GM18907 (cell line): ENCODE data around the gene HYAL2.

ENCODE experiments used
- ATAC-seq: cut with Tn5 transposase; IDR thresholded peaks from one replicate; pipeline ENCODE4 v1.9.1; 2021; ENCODE audit warnings: mild to moderate bottlenecking, moderate library complexity; ENCODE audit not compliant: unreplicated experiment

Gene HYAL2

DNA sequence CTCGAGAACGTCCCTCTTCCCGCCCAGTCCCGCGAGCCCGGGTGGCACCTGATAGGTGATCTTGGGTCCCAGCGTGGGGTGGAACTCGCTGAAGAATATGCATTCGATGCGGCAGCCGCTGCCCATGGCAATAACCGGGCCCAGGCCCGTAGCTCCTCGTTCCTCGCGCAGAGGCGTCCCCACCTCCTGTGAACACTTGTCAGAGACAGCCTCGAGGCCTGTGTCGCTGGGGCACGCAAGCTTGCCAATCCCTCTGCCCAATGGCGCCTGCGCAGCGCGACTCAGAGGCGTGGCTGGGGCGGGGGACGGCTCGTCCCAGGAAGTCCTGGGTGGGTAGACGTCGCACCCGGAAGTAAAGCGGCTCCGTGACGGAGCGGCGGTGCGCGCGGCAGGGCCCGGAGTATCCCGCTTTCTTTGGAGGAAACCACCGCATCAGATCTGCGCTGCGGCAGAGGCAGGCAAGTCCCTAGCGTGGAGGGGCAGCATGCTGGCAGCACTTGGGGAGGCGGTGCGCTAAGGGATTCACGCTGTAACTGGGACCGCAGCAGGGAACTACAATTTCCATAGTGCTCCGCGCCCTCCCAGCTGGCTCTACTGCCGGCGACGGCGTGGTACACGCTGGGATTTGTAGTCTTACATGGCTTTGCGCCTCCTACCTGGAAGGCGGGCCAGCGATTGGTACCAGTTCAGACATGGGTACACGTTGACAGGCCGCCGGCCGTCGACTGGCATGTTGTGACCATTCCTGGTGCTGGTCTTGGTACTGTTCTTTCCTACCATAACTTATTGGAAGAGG, 28.2 kb upstream of the HYAL2 start, which contains the start of the genes CYB561D2 and NPRL2:
Gene CYB561D2 (plus strand): TSS at position 336 of the 796 bp plus-strand sequence. CDS start 572 bp downstream, outside the sequence.
Gene NPRL2 (minus strand): TSS at position 249 of the 796 bp plus-strand sequence. CDS start 123 bp downstream, at position 126.
- ATAC-seq = peak; percentile 77

DNA sequence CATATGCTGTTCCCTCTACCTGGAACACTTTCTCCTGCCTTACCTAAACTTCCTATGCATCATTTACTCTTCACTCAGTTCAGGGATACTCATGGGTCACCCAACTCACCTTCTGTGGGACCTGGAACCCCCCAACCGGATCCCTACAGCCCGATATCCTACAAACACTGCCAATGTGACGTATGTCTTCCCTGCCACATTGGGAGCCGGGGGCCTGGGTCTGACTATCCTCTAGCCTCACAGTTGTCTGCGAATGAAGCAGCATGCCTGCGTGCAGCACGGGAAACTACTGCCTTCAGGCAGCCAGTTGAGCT, 27.6 kb upstream of the HYAL2 start:
- ATAC-seq = no peak

DNA sequence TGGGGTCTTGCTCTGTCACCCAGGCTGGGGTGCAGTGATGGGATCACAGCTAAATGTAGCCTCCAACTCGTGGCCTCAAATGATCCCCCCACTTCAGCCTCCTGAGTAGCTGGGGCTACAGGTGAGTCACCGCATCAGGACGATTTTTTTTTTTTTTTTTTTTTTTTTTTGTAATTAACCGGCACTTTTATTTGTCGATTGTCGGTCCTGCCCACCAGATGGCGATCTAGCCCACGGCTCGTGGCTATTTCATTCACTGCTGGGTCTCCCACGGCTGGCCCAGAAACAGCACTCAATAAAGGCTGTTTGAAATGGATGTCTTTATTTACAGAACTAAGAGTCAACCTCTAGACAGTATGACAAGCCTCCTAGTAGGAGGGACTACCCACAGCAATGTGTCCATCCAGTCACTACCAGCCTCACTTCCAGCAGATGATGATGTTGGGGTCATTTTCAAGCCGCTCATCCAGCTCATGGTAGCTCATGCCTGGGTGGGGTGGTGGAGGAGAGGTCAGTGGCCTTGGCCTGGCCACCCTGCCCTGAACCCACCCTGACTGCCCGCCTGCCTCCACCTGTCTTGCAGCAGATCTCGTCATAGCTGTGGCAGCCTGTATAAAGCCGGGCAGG, 24.8 kb upstream of the HYAL2 start:
- ATAC-seq = no peak

DNA sequence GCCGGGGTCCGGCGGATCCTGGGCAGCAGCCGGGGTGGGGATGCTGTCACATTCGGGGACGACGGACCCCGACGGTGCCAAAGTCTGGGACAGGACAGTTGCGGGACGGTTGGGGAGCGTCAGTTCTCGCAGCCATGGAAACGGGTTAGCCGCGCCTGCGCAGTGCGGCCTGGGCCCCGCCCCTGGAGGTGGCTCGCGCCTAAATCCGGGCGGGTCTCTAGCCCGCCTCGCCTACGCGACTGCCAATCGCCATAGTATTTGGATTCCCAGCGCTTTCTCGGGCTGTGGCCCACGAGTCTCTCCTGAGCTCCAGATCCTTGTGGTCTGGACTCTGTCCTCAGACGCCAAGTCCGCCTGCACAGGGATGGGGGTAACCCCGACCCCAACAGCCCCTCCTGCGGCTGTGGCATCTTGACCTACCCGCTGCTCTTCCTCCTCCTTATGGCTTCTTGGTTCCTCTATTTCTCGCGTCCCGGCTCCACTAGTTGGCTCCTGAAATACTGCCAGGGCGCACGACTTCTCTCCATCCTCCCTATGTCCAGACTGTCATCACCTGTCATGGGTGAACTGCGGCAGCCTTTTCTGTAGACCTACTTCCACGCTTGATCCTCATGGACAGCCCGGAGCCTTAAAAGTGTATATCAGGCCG, 23.2 kb upstream of the HYAL2 start, which contains the start of gene ZMYND10:
Gene ZMYND10 (minus strand): TSS at position 147 of the 649 bp plus-strand sequence. CDS start 153 bp downstream, outside the sequence.
- no peak for ATAC-seq

DNA sequence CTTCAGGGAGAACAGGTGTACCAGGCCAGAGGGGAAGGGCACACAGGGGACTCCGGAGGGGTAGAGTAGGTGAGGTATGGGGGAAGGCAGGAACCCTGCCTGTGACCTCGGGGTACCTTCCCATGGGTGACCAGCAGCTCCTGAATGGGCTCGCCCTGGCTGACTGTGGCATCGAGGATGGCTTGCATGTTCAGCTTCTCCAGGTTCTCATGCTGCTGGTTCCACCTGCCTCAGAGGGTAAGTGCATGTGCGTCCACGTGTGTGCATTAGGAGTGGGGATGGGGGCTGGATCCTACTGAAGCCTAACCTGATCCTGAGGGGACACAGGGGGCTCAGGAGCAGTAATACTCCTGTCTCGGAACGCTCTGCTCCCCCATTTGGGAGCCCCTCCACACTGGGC, 22.5 kb upstream of the HYAL2 start:
- no peak for ATAC-seq

DNA sequence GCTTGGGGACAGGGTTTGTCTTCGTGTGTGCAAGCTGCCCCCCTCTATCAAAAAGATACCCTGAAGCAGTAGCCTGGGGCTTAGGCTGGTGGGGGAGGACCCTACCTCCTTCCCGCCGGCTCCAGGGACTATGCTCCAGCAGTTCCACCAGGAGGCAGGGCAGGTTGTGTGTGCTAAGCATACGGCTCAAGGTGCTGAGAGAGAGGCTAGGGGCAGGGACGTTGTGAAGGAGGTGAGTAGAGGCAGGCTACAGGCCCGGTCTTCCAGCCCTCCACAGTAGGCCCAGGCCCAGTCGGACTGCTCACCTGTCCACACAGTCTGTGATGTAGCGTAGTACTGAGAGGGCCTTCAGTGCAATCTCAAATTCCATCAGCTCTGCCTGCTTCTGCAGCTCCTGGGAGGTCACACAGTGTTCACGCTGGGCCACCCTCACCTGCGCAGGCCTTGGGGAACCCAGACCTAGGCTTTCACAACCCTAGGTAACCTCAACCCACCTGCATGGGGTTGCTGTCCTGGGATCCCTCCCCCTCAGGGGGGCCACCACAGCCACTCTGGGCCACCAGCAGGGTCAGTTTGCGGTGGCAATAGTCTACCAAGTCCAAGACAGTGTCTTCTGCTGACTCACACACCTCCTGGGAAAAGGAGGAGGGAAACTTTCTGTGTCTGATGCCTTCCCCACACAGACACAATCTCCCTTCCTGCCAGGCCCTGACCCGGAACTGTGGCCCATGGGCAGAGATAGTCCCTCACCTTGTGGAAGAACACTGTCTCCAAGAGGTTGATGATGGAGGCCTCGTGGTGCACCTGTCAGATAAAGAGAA, 20.5 kb upstream of the HYAL2 start:
- no peak for ATAC-seq

DNA sequence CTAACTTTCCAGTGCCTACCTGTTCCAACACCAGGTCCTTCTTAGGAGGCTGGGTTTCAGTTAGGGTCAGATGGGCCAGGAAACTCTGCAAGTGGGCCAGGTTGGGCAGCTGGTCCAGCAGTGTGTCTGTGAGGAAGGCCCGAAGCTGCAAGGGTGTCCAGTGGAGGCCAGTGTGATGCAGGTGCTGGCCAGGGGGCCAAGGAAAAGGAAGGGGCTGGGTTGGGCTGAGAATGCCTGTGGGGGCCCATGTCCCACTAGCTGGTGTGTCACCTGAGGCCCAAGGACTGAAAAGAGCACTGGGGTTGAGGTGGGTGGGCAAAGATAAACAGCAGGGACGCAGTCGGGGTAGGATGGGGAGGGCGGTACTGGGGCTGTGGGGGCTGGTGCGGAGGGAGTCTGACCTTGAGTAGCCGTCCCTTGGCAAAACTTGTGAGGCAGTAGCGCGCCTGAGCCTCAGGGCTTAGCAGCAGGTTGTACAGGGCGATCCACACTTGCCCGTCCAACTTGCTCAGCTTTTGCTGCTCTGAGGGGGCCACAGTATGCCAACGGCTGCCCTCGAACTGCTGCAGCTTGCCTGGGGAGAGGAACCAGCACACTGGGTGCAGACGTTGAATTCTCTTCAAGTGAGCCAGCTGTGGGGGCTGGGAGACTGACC, 19.6 kb upstream of the HYAL2 start:
- no peak for ATAC-seq

DNA sequence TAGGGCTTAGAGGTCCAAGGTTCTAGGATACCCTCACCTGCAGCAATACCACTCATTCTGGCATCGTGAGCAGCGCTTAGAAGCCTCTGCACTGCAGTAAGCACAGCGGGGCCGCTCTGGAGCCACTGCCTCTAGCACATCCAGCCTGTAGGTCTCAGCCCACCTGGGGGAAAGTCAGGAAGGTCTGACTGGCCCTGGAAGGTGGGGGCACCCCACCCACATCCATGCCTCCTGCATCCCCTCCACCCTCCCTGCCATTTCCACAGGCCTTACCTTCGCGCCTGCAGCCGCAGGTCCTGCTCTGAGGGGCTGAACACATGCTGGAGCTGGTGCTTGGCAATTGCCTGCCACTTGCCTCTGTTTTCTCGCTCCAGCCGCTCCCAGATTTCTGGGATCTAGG, 19.0 kb upstream of the HYAL2 start:
- ATAC-seq = no peak

DNA sequence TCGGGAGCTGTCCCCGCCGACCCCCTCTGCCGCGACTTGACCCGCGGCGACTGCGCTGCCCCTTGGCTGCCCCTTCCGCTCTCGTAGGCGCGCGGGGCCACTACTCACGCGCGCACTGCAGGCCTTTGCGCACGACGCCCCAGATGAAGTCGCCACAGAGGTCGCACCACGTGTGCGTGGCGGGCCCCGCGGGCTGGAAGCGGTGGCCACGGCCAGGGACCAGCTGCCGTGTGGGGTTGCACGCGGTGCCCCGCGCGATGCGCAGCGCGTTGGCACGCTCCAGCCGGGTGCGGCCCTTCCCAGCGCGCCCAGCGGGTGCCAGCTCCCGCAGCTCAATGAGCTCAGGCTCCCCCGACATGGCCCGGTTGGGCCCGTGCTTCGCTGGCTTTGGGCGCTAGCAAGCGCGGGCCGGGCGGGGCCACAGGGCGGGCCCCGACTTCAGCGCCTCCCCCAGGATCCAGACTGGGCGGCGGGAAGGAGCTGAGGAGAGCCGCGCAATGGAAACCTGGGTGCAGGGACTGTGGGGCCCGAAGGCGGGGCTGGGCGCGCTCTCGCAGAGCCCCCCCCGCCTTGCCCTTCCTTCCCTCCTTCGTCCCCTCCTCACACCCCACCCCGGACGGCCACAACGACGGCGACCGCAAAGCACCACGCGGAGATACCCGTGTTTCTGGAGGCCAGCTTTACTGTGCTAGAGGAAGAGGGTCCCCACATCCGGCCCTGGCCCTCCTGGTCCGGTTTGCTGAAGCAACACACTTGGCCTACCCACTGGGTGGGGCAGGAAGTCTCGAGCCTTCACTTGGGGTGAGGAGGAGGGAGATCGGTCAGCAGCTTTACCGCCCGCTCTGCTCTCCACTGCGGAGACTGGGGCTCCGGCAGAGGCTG, 18.1 kb upstream of the HYAL2 start, which contains the start of gene RASSF1:
Gene RASSF1 (minus strand): TSS at position 389 of the 882 bp plus-strand sequence. CDS start 31 bp downstream, at position 358.
- peak; percentile 18 for ATAC-seq

DNA sequence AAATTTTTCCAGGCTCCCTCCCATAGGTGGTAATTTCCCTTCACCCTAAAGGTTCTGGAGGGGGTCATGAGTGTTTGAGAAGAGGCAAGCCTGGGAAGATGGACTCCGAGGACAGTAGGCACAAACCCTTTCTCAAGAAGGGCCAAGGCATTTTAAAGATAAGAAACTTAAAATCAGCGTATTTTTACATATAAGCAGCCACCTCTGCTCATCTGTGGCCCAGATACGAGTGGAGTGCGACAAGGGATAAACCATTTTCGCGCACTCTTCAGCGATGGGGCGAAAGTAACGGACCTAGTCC, 17.6 kb upstream of the HYAL2 start:
- no peak for ATAC-seq

DNA sequence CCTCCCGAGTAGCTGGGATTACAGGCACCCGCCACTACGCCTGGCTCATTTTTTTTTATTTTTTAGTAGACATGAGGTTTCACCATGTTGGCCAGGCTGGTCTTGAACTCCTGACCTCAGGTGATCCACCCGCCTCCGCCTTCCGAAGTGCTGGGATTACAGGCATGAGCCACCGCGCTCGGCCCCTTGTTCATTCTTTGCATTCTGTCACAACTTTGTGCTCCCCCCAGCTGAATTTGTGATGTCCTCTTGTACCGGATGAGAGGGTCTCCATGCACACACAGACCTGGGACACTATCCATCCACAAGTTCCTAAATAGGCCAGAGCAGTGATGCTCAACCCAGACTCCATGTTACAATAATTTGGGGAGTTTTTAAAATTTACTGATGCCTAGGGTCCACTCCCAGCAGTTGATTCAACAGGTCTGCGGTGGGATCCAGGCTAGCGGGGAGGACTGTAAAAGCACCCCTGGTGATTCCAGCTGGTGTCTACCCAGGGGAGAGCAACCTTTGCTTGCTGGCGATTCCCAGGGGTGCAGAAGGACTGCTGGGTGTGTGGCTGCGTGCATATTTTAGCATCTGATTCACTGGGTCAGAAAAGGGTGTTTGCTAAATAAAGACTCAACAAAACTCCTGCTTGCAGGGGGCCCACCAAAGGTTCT, 17.1 kb upstream of the HYAL2 start:
- no peak for ATAC-seq

DNA sequence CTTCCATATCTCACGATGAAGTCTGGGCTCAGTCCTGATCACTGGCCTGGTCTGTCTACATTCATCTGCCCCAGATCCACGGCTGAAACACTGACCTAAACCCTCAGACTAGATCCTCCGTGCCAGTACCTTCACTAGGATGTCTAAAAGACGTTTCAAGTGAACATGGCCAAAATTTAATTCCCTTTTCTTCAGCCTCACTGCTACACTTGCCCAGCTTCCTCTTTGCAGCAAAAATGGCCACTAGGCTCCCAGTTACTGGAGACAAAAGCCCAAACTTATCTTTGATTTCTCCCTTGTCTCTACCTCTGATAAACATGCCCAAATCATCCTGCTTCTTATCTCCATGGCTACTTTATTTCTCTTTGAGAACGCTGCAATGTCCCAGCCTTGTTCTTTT, 16.4 kb upstream of the HYAL2 start:
- no peak for ATAC-seq

DNA sequence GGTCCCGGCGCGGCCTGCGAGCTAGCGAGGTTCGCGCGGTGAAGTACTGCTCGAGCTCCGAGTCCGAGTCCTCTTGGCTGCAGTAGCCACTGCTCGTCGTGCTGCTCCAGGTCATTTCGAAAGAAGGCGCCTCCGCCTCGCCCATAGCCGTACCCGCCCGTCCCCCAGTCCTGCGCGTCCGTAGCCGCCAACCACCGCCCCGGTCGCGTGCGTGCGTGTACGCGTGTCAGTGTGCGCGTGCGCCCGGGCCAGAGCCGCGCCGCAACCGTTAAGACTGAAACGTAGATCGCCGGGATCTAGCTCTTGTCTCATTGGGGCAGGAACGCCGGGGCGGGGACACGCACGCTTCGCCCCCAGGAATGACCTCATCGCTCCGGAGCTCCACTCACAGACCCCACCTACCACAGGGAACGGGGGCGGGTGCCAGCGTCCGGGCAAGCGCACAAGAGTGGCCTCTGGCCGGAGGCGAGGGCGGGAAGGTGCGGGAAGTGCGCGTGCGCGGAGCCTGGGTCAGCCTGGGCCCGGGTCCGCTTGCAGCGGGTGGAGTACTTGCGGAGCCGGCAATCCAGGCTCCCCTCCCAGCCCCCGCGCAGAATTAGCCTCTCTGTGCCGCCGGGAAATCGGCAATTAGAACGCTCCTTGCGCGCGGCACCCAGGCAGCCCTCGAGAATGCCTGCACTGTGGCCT, 14.8 kb upstream of the HYAL2 start:
- peak; percentile 77 for ATAC-seq

DNA sequence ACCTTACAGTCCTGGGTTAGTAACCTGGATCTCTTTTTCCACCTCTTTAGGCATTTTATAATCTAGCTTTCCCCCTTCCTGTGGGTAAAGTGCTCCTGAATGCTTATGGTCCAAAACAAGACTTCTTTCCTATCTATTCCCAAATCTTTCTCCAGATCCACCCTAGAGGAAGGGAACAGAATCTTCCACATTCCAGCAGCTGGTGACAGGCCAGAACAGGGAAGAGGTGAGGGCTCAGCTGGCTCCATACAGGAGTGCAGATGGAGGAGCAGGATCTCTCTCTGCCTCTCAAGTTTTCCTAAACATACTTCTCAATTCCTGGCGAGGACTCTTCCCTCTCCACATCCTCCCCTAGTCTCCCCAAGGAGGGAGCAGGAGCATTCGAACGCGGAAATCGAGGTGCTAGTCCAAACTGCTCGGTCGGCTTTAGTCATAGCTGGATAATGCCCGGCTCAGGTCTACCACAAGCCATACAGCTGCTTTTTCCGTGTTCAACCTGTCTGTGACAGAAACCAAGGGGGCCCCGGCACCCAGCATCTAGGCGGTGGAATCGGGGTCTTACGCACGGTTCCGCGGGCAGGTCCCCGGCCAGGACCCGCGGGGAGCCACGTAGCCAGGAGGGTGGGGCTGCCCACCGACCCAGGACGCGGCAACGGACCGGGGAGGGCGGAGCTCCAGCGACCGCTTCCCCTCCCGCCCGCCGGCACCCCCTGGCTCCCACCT, 14.1 kb upstream of the HYAL2 start:
- peak; percentile 34 for ATAC-seq

DNA sequence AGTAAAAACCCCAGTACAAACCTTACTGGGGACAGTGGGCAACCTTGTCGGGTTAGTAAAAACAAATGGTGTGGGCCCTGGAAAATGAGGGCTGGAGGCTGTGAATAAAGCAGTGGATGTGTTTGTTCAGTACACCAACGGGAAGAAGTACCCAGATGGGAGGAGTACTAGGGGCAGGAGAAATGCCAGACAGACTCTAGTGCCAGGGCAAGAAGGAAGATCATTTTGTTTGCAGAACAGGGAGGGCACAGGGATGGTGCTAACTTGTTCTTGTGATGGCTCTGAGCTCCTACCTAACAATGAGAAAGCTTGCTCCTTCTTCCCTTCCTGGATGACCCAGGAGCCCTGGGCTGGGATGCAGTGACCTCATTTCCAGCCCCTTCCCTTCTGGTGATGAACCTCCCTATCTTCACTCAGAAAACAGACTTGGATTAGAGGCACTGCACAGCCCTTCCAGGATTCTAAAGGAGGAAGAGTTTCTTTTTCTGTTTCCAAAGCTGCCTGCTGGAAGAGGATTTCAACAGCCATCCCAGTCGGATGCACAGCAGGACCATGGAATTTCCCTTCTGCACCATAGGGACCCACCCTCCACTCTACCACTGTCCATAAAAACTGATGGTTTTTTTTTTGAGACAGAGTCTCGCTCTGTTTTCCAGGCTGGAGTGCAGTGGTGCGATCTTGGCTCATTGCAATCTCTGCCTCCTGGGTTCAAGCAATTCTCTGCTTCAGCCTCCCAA, 12.0 kb upstream of the HYAL2 start:
- ATAC-seq = no peak

DNA sequence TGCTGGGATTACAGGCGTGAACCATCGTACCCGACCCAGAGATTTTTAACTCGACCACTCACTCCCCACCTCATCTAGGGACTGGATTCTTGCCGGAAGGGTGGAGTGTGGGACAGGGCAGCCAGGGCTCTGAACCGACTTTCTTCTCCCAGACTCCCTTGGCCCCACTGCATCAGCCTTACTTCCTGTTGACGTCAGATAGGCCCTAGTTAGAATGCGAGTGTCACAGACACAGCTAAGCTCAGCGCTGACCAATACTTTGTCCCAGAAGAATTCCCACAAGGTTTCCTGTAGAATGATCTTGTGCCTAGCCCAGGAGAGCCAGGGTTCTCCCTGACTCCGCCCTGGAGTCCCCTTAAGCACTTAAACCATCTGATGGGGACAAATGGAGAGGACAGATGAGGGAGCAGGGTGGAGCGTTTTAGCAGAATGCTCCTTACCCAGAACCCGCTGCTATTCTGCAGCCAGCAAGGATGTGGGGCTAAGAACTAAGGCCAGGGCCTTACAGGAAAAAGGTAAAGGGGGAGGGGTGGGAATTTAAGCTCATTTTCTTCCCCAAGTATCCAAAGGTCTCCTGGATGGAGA, 11.3 kb upstream of the HYAL2 start:
- no peak for ATAC-seq
